Skeletal muscle cell (primary cell): ENCODE measurements around the gene KIF21B.

Experiments used
- DNase-seq: peaks from one replicate; pipeline ENCODE4 v3.0.0-alpha.2; 2010; ENCODE audit warnings: low read depth
- H3K4me3 ChIP-seq: 2 replicates; pipeline ENCODE4 v1.5.1; 2011; ENCODE audit warnings: low read depth, mild to moderate bottlenecking, control low read depth, low read length, moderate library complexity

Gene KIF21B

DNA sequence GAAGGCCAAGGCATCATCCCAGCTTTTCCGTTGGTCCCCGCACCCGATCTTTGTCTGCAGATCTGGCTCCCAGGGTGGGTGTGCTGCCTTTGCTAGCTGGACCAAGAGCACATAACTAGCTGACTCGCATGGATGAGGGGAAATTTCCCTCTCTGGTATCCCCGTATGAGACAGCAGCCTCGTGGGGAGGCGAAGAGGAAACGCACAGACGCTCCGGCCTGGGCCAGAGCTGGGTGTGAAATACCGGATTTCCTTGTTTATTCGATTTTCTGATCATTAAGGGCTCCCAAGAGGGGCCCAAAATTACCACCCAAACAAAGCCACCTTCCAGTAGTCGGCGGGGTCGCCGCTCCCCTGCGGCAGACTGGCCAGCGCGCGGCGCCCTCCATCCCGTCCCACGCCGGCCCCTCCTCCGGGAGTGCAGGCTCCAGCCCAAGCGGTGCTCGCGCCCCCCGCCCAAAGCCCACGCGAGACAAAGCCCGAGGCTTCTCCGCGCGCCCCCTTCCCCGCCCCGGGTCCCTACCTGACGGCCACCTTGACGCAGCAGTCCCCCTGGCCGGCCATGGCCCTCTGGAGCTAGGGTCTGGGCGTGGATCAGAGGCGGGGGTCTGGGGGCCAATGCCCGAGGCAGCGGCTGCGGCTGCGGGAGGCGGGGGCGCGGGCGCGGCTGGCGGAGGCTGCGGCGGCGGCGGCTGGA lies 546 bp downstream of the KIF21B start:
- DNase-seq: no peak
- peak overlapping the region; percentile 55 for H3K4me3 ChIP-seq

DNA sequence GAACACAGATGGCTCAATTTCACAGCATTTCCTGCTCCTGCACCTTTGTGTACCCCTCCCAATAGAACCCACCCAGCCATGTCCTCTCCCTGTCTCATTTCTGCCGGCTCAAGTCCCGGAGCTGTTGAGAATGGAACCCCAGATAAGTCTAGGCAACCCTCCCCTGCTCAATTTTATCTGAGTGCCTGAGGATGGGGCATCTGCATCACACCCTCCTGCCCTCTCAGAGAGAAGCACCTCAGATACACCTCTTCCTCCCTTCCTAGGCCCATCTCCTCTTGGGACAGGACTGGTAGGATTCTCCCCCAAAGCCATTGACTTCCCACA lies 1.1 kb downstream of the KIF21B start:
- peak overlapping the region; percentile 55 for H3K4me3 ChIP-seq
- no peak for DNase-seq

GRCh38 chr1:201021630-201022492 lies 1.7 kb downstream of the KIF21B start:
- no peak overlapping the region for H3K4me3 ChIP-seq
- DNase-seq: no peak

DNA sequence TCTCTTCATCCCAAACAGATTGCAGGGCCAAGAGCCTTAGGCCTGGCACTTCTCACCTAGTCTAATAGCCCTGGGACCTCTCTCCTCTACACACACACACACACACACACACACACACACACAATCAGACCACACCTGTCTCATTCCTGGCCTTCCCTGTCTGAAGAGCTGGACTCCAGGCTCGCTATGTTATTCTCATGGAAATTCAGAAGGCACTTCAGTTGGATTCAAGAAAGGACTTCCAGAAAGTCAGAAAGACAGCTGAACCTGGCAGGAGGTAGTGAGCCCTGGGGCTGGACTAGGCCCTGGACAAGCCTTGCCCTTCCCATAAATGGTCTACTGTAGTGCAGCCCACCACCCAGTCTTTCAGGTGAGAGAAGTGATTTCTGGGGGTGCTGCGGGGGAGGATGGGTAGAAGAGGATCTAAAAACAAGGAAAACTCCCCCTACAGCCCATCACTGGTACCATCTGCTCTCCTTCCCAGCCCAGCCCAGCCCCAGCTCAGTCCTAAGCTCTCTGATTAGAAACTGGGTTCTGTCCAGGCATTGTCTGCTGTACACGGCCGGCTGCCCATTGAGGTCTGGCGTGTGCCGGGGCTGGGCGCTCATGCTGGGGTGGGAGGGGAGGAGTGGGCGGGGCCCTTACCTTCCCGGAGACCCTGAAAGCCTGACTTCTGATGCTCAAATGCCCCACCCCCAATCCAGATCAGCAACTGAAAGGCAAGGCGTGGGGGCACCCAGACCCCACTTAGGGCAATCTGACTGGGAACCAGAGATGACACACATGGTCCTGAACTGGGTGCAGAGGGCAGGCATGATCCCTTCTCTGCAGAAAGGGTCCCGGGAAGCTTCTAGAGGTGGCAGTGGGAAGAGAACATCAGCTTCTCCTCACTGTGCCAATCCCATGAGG lies 2.5 kb downstream of the KIF21B start:
- DNase-seq: no peak
- H3K4me3 ChIP-seq: no peak overlapping the region

- no peak overlapping the region for H3K4me3 ChIP-seq
- no peak for DNase-seq
These were observed 3.4 kb downstream of the KIF21B start for GRCh38 chr1:201020040-201020591.

DNA sequence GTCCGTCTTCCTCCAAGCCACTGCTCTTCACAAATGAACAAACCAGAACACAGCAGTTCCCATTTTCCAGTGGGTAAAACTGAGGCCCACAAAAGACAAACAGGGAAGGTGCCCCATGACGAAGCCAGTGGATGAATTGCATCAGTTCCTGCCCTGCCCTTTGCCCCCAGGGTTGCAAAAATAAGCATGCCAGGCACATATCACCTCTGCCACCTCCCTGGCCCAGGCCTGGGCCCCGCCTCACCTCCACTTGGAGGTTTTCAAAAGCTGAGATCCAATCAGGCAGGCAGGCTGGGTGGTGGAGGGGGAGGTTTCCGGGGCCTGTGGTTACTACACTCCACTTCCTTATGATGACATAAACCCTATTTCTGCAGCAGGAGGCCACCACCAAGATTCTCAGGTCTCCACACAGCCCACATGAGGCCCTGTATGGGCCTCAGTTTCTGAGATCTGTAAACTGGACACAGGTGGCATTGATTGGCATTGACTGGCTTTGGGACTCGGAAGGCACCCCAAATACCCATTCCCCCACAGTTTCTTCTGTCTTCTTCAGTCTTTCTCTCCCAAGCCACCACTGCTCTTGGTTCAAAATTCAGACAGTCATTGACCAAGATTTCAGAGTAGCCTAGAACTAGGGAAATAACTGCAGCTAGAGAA lies 4.1 kb downstream of the KIF21B start:
- no peak for DNase-seq
- H3K4me3 ChIP-seq: no peak overlapping the region

DNA sequence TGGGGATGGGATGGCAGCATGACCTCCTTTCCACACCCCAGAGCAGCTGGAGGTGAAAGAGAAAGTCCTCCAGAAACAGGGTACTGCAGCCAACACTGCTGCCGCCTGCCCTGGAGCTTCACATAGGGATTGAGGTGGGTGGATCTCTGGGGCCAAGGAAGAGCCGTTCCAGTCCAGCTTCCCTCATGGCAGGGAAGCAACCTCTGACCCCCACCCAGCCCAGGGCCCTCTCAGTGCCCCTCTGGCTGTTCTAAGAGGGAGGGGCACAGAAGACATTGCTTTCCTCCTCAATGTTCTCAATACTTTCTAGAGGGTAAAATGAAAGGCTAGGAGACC lies 5.7 kb downstream of the KIF21B start:
- H3K4me3 ChIP-seq: no peak overlapping the region
- DNase-seq: no peak

DNA sequence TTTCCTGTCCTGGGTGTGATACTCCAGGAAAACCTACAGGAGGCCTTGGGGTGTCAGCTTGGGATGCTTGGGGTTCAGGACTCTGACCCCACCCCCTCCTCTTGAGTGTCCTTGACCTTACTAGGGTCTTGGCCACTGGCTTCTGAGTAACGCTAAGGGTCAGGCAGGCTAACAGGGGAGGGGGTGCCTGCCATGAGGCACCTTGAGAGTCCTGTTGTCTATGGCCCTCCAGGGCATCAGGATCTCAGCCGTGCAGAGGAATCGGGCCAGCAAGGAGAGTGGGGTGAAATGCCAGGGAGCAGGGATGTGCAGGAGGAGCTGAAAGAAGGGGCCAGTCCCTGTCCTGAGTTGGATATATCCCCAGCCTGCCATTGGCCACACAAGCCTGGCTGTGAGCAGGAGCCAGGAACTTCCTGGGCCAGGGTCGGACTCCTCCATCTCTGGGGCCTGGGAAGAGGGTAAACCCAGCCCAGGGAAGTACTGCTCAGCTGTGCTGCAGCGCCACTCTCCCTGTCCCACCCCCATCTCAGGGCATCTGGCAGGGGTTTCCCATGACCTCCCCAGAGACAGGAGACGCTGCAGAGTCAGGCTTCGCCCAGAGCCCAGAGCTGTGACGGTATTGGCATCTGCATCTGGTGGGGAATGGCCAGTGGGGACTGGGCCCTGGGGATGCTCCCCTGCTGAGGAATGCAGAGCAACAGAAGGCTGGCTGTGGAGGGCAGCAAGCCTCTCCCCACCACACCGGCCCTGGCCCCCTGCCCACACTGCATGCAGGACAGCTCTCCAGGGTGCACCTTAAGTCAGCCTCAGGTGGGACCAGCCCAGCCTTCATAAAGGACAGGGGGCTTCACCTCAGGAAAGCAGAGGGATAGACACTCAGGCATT lies 6.3 kb downstream of the KIF21B start:
- DNase-seq: peak; percentile 18

DNA sequence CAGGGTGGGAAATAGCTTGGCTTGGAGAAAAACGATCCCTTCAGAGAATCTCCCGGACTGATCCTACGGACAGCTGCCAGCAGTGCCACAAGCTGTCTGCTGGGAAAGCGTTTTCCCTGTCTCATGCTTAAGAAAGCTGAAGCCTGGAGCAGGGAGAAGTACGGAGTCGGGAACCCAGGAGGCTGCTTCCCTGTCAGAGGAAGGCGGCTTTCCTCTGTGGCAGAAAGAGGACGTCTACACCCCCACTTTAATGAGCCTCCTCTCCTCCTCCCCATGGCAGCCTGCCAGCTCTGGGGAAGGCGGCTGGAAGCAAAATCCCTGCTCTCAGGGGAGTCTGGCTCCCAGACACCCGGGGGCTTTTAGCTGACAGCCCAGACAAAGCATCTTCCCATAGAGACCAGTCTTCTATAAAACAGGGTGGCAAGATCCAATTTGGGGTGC lies 7.3 kb downstream of the KIF21B start:
- peak; percentile 21 for DNase-seq
- no peak overlapping the region for H3K4me3 ChIP-seq

More for the DNA sequence above, 6.3 kb downstream of the KIF21B start:
- H3K4me3 ChIP-seq: no peak overlapping the region

DNA sequence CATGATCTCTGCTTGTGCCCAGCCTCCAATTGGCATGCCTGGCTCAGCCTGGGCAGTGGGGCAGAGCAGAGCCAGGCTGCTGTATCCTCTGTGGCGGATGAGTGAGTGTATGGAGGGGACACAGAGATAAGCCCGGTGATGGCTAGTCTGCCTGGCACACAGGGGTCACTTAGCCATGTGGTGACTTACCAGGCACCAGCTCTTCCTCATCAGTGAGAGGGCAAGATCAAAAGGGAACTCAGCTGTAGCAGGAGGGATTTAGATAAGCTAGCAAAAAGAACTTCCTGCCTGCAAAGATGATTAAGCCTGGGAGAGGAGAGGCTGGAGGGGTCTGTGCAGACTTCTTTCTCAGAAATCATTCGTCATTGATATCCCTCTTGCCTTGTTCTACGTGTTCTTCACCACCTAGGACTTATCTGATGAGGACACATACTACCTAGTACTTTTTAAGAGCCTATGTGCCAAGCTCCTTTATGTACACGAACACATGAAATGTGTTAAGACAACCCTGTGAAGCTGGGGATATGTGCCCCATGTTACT lies 7.9 kb downstream of the KIF21B start:
- DNase-seq: no peak
- no peak overlapping the region for H3K4me3 ChIP-seq

- H3K4me3 ChIP-seq: no peak overlapping the region
- no peak for DNase-seq
These were observed 8.7 kb downstream of the KIF21B start for GRCh38 chr1:201014816-201015200.

DNA sequence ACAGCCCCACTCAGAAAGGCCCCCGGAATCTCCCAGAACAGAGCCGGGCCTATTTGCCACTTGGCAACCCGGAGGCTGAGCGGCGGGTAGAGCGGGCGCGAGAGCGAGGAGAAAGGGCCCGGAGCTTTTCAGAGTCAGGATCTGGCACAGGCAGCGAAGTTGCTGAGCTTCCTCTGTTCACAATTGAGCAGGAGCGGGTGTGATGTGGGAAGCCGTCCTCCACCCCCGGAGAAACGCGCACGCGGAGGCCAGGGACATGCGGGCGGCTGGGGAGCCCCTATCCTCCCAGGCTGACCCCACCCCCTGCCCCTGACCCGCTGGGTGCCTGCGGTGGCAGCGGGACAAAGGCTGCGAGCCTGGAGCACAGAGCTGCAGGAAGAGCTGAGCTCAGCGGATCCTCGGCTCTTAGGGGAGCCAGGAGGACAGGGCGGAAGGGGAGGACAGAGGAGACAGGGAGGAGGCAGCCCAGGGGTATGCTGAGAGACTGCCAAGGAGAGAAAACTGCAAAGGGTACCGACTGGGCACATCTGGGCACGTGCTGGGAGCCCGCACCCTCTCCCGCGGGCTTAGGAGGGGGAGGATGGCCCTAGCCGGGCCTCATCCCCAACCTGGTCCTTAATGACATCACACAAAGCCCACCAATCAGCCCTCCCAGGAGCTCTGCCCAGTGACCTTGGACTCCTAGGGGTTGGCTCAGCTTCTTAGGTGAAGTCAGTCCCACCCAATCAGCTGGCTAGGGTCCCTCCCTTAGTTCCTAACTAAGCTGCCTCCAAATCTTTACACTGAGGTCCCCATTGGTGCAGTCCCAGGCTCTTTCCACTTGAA lies 9.3 kb downstream of the KIF21B start:
- H3K4me3 ChIP-seq: no peak overlapping the region
- DNase-seq: no peak

GRCh38 chr1:201013031-201013485 lies 10.5 kb downstream of the KIF21B start:
- no peak overlapping the region for H3K4me3 ChIP-seq
- DNase-seq: no peak

DNA sequence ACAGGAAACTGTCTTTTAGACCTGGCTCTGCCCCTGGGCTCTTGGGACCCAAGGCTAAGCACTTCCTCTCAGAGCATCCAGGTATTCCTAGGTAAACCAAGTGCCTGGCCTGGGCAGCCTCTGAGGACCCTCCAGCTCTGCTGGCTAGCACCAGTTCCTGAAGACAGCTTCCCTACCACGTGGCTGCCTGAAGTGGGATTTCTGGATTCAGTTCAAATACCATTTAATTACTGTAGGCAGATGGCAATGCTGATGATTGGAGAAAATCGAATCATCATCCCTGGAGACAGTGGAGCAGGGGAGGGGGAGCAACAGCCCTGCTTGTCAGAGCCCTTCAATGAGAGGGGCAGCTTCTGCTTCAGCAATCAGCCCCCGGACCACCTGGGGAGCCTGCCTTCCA lies 11.9 kb downstream of the KIF21B start:
- DNase-seq: no peak
- H3K4me3 ChIP-seq: no peak overlapping the region

GRCh38 chr1:201009962-201010645 lies 13.4 kb downstream of the KIF21B start:
- H3K4me3 ChIP-seq: no peak overlapping the region
- no peak for DNase-seq

- no peak for DNase-seq
These were observed 14.7 kb downstream of the KIF21B start for GRCh38 chr1:201008666-201009360.

More at GRCh38 chr1:201008666-201009360, 14.7 kb downstream of the KIF21B start:
- no peak overlapping the region for H3K4me3 ChIP-seq
